Mucosa of stomach (tissue), 1 donor: ENCODE results near the gene ADSS1.
"Not testable (repeated sequence)": the region's sequence is repeated elsewhere in the genome, so short reads cannot be mapped to it uniquely, and the experiment has no call there.

Experiments used
- H3K27me3 ChIP-seq: one replicate; pipeline ENCODE4 v1.7.0; 2013; ENCODE audit warnings: mild to moderate bottlenecking, low read length; ENCODE audit not compliant: control insufficient read depth, insufficient read depth
- H3K36me3 ChIP-seq: one replicate; pipeline ENCODE4 v1.7.0; 2013; ENCODE audit warnings: low read length; ENCODE audit not compliant: control insufficient read depth, insufficient read depth
- H3K4me1 ChIP-seq: one replicate; pipeline ENCODE4 v1.7.0; 2013; ENCODE audit warnings: mild to moderate bottlenecking, low read length; ENCODE audit not compliant: control insufficient read depth, insufficient read depth
- H3K4me3 ChIP-seq: one replicate; pipeline ENCODE4 v1.7.0; 2013; ENCODE audit warnings: low read length
- H3K9ac ChIP-seq: one replicate; pipeline ENCODE4 v1.7.0; 2013; ENCODE audit warnings: mild to moderate bottlenecking, low read length, moderate library complexity
- H3K9me3 ChIP-seq: one replicate; pipeline ENCODE4 v1.7.0; 2013; ENCODE audit warnings: mild to moderate bottlenecking, low read length, moderate library complexity; ENCODE audit not compliant: control insufficient read depth
- donor health status: Pancreatic carcinoma.

Gene ADSS1

GRCh38 chr14:104745431-104745830, 21.4 kb downstream of the ADSS1 start:
- no peaks in the 10 kb centered on the region for H3K9me3 ChIP-seq
- no peak overlapping the region for H3K4me3 ChIP-seq
- no peaks in the 10 kb centered on the region for H3K36me3 ChIP-seq
- no peak overlapping the region for H3K9ac ChIP-seq
- no peaks in the 10 kb centered on the region for H3K27me3 ChIP-seq
- H3K4me1 ChIP-seq: peaks cover 34% of the 10 kb centered on the region

- Histone ChIP-seq H3K9me3 (no peaks in the 10 kb centered on the region), H3K9ac (no peak overlapping the region), H3K27me3 (no peaks in the 10 kb centered on the region), H3K36me3 (no peaks in the 10 kb centered on the region), H3K4me3 (no peak overlapping the region), H3K4me1 (peaks cover 34% of the 10 kb centered on the region)
Observed at GRCh38 chr14:104746071-104746545, 22.1 kb downstream of the ADSS1 start.

GRCh38 chr14:104746934-104747481, 23.0 kb downstream of the ADSS1 start:
- Histone ChIP-seq H3K9me3 (no peaks in the 10 kb centered on the region), H3K4me1 (peaks cover 35% of the 10 kb centered on the region), H3K36me3 (no peaks in the 10 kb centered on the region), H3K9ac (no peak overlapping the region), H3K27me3 (no peaks in the 10 kb centered on the region), H3K4me3 (no peak overlapping the region)

GRCh38 chr14:104747876-104748275, 23.8 kb downstream of the ADSS1 start:
- Histone ChIP-seq H3K9ac (no peak overlapping the region), H3K4me1 (peaks cover 38% of the 10 kb centered on the region), H3K27me3 (no peaks in the 10 kb centered on the region)

GRCh38 chr14:104749111-104749649, 25.2 kb downstream of the ADSS1 start:
- Histone ChIP-seq H3K9me3 (no peaks in the 10 kb centered on the region), H3K36me3 (no peaks in the 10 kb centered on the region), H3K9ac (peak overlapping the region; percentile 10), H3K4me1 (peaks cover 46% of the 10 kb centered on the region), H3K4me3 (no peak overlapping the region), H3K27me3 (no peaks in the 10 kb centered on the region)

More at GRCh38 chr14:104747876-104748275, 23.8 kb downstream of the ADSS1 start:
- Histone ChIP-seq H3K9me3 (no peaks in the 10 kb centered on the region), H3K36me3 (no peaks in the 10 kb centered on the region), H3K4me3 (no peak overlapping the region)

GRCh38 chr14:104750056-104750752, 26.2 kb downstream of the ADSS1 start:
- no peak overlapping the region for H3K4me3 ChIP-seq
- peaks cover 55% of the 10 kb centered on the region for H3K4me1 ChIP-seq
- H3K9me3 ChIP-seq: no peaks in the 10 kb centered on the region
- no peaks in the 10 kb centered on the region for H3K27me3 ChIP-seq
- no peak overlapping the region for H3K9ac ChIP-seq
- H3K36me3 ChIP-seq: no peaks in the 10 kb centered on the region

- not testable (repeated sequence) for H3K9ac ChIP-seq, H3K36me3 ChIP-seq, H3K9me3 ChIP-seq, H3K27me3 ChIP-seq, H3K4me3 ChIP-seq
- H3K4me1 ChIP-seq: peaks cover 57% of the 10 kb centered on the region
Observed at GRCh38 chr14:104750753-104751057, 26.7 kb downstream of the ADSS1 start.

GRCh38 chr14:104751539-104752422, 27.8 kb downstream of the ADSS1 start:
- peaks cover 52% of the 10 kb centered on the region for H3K4me1 ChIP-seq
- peak overlapping the region; percentile 68 for H3K9ac ChIP-seq
- no peaks in the 10 kb centered on the region for H3K27me3 ChIP-seq
- H3K9me3 ChIP-seq: no peaks in the 10 kb centered on the region
- H3K4me3 ChIP-seq: no peak overlapping the region
- H3K36me3 ChIP-seq: no peaks in the 10 kb centered on the region

- H3K4me1 ChIP-seq: peaks cover 47% of the 10 kb centered on the region
Observed at GRCh38 chr14:104752423-104752734, 28.4 kb downstream of the ADSS1 start.

GRCh38 chr14:104752735-104753527, 28.9 kb downstream of the ADSS1 start, which contains the start of gene SIVA1:
TSS of gene SIVA1 (plus strand) at chr14:104753147. CDS start at chr14:104753202, 55 bp downstream.
- no peaks in the 10 kb centered on the region for H3K9me3 ChIP-seq
- no peaks in the 10 kb centered on the region for H3K36me3 ChIP-seq
- peaks cover 41% of the 10 kb centered on the region for H3K4me1 ChIP-seq
- H3K27me3 ChIP-seq: no peaks in the 10 kb centered on the region
- peak within 1 kb of the TSS; percentile 75 for H3K4me3 ChIP-seq
- H3K9ac ChIP-seq: peak within 1 kb of the TSS; percentile 81

More at GRCh38 chr14:104752423-104752734, 28.4 kb downstream of the ADSS1 start:
- Histone ChIP-seq H3K27me3 (no peaks in the 10 kb centered on the region), H3K36me3 (no peaks in the 10 kb centered on the region), H3K9ac (peak overlapping the region; percentile 68), H3K9me3 (no peaks in the 10 kb centered on the region), H3K4me3 (no peak overlapping the region)

GRCh38 chr14:104753528-104754212, 29.6 kb downstream of the ADSS1 start:
- Histone ChIP-seq H3K9ac (peak overlapping the region; percentile 81), H3K27me3 (no peaks in the 10 kb centered on the region), H3K4me3 (peak overlapping the region; percentile 75), H3K4me1 (peaks cover 34% of the 10 kb centered on the region), H3K36me3 (peaks cover 3% of the 10 kb centered on the region), H3K9me3 (no peaks in the 10 kb centered on the region)
